NT2/D1 (cell line): ENCODE results near the gene ACTR3C.

Experiments
- SUZ12 ChIP-seq: IDR thresholded peaks from 2 replicates; pipeline ENCODE4 v1.6.1; 2011; ENCODE audit not compliant: insufficient read length, insufficient read depth; ENCODE audit errors: extremely low read depth
- YY1 ChIP-seq: IDR thresholded peaks from 2 replicates; pipeline ENCODE4 v1.6.1; 2011; ENCODE audit not compliant: insufficient read length, insufficient read depth
- ZNF274 ChIP-seq: IDR thresholded peaks from 2 replicates; pipeline ENCODE4 v1.6.1; 2011; ENCODE audit warnings: mild to moderate bottlenecking, low read depth, low read length

DNA sequence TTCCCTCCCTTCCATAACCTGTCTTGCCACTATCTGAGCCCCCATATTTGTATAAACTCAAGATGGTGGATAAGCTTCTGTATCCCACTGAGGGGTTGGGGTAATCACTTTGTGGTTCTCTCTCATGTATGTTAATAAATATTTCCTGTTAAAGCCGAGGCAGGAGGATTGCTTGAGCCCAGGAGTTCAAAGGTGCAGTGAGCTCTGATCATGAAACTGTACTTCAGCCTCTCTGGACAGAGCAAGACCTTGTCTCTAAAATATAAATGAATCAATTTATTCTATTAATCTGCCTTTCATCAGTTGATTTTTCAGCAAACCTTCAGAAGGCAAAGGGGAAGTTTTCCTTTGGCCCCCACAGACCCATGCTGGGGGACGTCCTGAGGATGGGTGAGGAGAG, 19.9 kb upstream of the ACTR3C start:
- TF ChIP-seq ZNF274 (no peak), YY1 (no peak), SUZ12 (no peak)
